Cardiac septum (tissue), 1 donor: ENCODE results near the gene GNB1. TPM values are rescaled to one million over a fixed set of nuclear protein-coding genes. Genes with fewer than 3 reads are reported as not detected.
"Not testable (repeated sequence)": the region's sequence is repeated elsewhere in the genome, so short reads cannot be mapped to it uniquely, and the experiment has no call there.

Experiments
- DNase-seq: peaks from one replicate; pipeline ENCODE4 v3.0.0-alpha.2; 2020; ENCODE audit warnings: low spot score
- intact Hi-C: fragments of 100-400 bp; cut with DNase I; formaldehyde crosslinking; loops from one replicate; pipeline ENCODE4 v1.14.0; 2022
- total RNA-seq: library from RNA; stranded (reverse); fragmentation: NEBNext Ultra II Directional; extraction: Animal tissue kit (Norgen Biotek cat#: 25700); gene quantifications from one replicate; pipeline ENCODE4 v1.2.1, GENCODE V29; 2021
- donor health status: DM: no; HTN: no; CAD: no.

GNB1 gene
- total RNA-seq, 1 donor from 2014 or later, result 183 TPM

- DNase-seq, intact Hi-C loops: not testable (repeated sequence)
Observed at GRCh38 chr1:1737675-1738590, 153.0 kb downstream of the GNB1 start.

Other genes with a start within 250 kb of the GNB1 start
- 30.4 TPM for gene CDK11B, start 232.1 kb downstream of the GNB1 start, total RNA-seq
- gene SLC35E2B, start 198.3 kb downstream of the GNB1 start, total RNA-seq, result 19.1 TPM
- 25.8 TPM for gene CDK11A, start 166.7 kb downstream of the GNB1 start, total RNA-seq
- gene NADK, start 112.6 kb downstream of the GNB1 start, total RNA-seq, result 31.3 TPM
- 0.16 TPM for gene CALML6, start 24.2 kb upstream of the GNB1 start, total RNA-seq
- 0.70 TPM for gene TMEM52, start 28.2 kb upstream of the GNB1 start, total RNA-seq
- gene CFAP74, start 112.7 kb upstream of the GNB1 start, total RNA-seq, result not detected
- 1.1 TPM for gene GABRD, start 128.3 kb upstream of the GNB1 start, total RNA-seq
- gene PRKCZ, start 159.3 kb upstream of the GNB1 start, total RNA-seq, result 13.9 TPM